Smooth muscle cell (in vitro differentiated cells): ENCODE data around the gene POFUT2. TPM values are rescaled to one million over a fixed set of nuclear protein-coding genes. Genes with fewer than 3 reads are reported as not detected.

Experiments used
- DNase-seq: peaks from one replicate; lab custom pipeline; 2025; ENCODE audit not compliant: unreplicated experiment; lab: John Stamatoyannopoulos, UW
- H2AFZ ChIP-seq: fragments of 200-600 bp; sonication (generic); 2 replicates; pipeline ENCODE4 v1.6.0; 2016; ENCODE audit warnings: antibody characterized with exemption, low read depth, mild to moderate bottlenecking
- H3F3A ChIP-seq: fragments of 200-600 bp; sonication (generic); 2 replicates; pipeline ENCODE4 v1.6.0; 2017; ENCODE audit warnings: antibody characterized with exemption, low read depth
- H3K27ac ChIP-seq: fragments of 200-600 bp; sonication (generic); 2 replicates; pipeline ENCODE4 v1.5.1; 2016; ENCODE audit warnings: low read depth, mild to moderate bottlenecking
- H3K27me3 ChIP-seq: fragments of 200-600 bp; sonication (generic); 2 replicates; pipeline ENCODE4 v1.6.1; 2016; ENCODE audit warnings: low read depth, mild to moderate bottlenecking
- H3K36me3 ChIP-seq: fragments of 200-600 bp; sonication (generic); 2 replicates; pipeline ENCODE4 v1.5.1; 2016; ENCODE audit warnings: low read depth
- H3K4me1 ChIP-seq: fragments of 200-600 bp; sonication (generic); 2 replicates; pipeline ENCODE4 v1.5.1; 2016; ENCODE audit warnings: low read depth
- H3K4me2 ChIP-seq: fragments of 200-600 bp; sonication (generic); 2 replicates; pipeline ENCODE4 v1.6.0; 2016; ENCODE audit warnings: mild to moderate bottlenecking
- H3K4me3 ChIP-seq: fragments of 200-600 bp; sonication (generic); 2 replicates; pipeline ENCODE4 v1.5.1; 2016; ENCODE audit warnings: mild to moderate bottlenecking
- H3K79me2 ChIP-seq: fragments of 200-600 bp; sonication (generic); 2 replicates; pipeline ENCODE4 v1.6.0; 2016; ENCODE audit warnings: low read depth, mild to moderate bottlenecking
- H3K9ac ChIP-seq: fragments of 200-600 bp; sonication (generic); 2 replicates; pipeline ENCODE4 v1.6.0; 2016; ENCODE audit warnings: low read depth
- H3K9me3 ChIP-seq: fragments of 200-600 bp; sonication (generic); replicated peaks from 2 replicates; pipeline ENCODE4 v1.5.1; 2016; ENCODE audit warnings: low read depth
- H4K20me1 ChIP-seq: fragments of 200-600 bp; sonication (generic); 2 replicates; pipeline ENCODE4 v1.6.0; 2016; ENCODE audit warnings: low read depth
- CTCF ChIP-seq: fragments of 200-600 bp; sonication (generic); IDR thresholded peaks from 2 replicates; pipeline ENCODE4 v1.5.1; 2017; ENCODE audit warnings: borderline replicate concordance, mild to moderate bottlenecking, antibody characterized with exemption; ENCODE audit not compliant: insufficient read depth, poor library complexity, severe bottlenecking
- WGBS: methylation state at CpG from one replicate; pipeline ENCODE4 v1.1.7; 2016; ENCODE audit warnings: low lambda C conversion rate; 5-methylcytosine and 5-hydroxymethylcytosine counted together
- polyA plus RNA-seq: library from polyadenylated mRNA; unstranded; fragments of >200 nt; fragmentation: Nextera tagmentation; extraction: Ambion mirVana; gene quantifications from 2 replicates; pipeline ENCODE4 v1.2.1, GENCODE V29; 2016
- total RNA-seq: library from RNA; depleted of rRNA; stranded (reverse); fragments of >200 nt; gene quantifications from 2 replicates; pipeline ENCODE4 v1.2.3, GENCODE V29; 2014

Gene POFUT2
- total and polyA plus RNA-seq, 2 experiments from 2014 or later: 32.1 to 70.0 TPM

GRCh38 chr21:45225741-45226327 is 61.9 kb downstream of the POFUT2 start:
- Histone ChIP-seq H3K27me3 (no peaks in the 10 kb centered on the region), H3K79me2 (no peaks in the 10 kb centered on the region), H3K9me3 (no peaks in the 10 kb centered on the region), H3F3A (peaks cover 40% of the 10 kb centered on the region), H4K20me1 (peaks cover 13% of the 10 kb centered on the region), H3K36me3 (no peaks in the 10 kb centered on the region), H3K9ac (no peak overlapping the region), H2AFZ (no peak overlapping the region), H3K4me1 (peaks cover 3% of the 10 kb centered on the region), H3K4me2 (peak overlapping the region; percentile 61), H3K4me3 (no peak overlapping the region), H3K27ac (no peak overlapping the region)
- TF ChIP-seq CTCF: no peak
- 69% methylated on average over 16 of the region's 16 CpGs for WGBS
- DNase-seq: no peak

- DNase-seq: no peak
- no peaks in the 10 kb centered on the region for H3K9me3 ChIP-seq
- H2AFZ ChIP-seq: no peak overlapping the region
- H3F3A ChIP-seq: peaks cover 40% of the 10 kb centered on the region
- peaks cover 13% of the 10 kb centered on the region for H4K20me1 ChIP-seq
- H3K9ac ChIP-seq: no peak overlapping the region
- no peak overlapping the region for H3K4me3 ChIP-seq
- WGBS: 93% methylated on average over 11 of the region's 11 CpGs
- peaks cover 3% of the 10 kb centered on the region for H3K4me1 ChIP-seq
- H3K36me3 ChIP-seq: no peaks in the 10 kb centered on the region
- TF ChIP-seq CTCF: no peak
- H3K27ac ChIP-seq: no peak overlapping the region
- H3K27me3 ChIP-seq: no peaks in the 10 kb centered on the region
- no peak overlapping the region for H3K4me2 ChIP-seq
- no peaks in the 10 kb centered on the region for H3K79me2 ChIP-seq
Measured at GRCh38 chr21:45225041-45225740, 62.5 kb downstream of the POFUT2 start.

GRCh38 chr21:45224189-45224938 is 63.3 kb downstream of the POFUT2 start:
- Histone ChIP-seq H3K4me3 (no peak overlapping the region), H3K4me2 (no peak overlapping the region), H3K36me3 (no peaks in the 10 kb centered on the region), H3F3A (peaks cover 40% of the 10 kb centered on the region), H3K27me3 (no peaks in the 10 kb centered on the region), H2AFZ (no peak overlapping the region), H3K9me3 (no peaks in the 10 kb centered on the region), H3K4me1 (peaks cover 3% of the 10 kb centered on the region), H3K79me2 (no peaks in the 10 kb centered on the region), H3K27ac (no peak overlapping the region), H4K20me1 (peaks cover 13% of the 10 kb centered on the region), H3K9ac (no peak overlapping the region)
- no peak for TF ChIP-seq CTCF
- DNase-seq: no peak
- WGBS: 77% methylated on average over 21 of the region's 24 CpGs
